SU-DHL-6 (cell line): ENCODE results near the gene PLD1.

ENCODE experiments used
- H2AFZ ChIP-seq: fragments of 200-600 bp; sonication (generic); 2 replicates; pipeline ENCODE4 v1.6.1; 2014; ENCODE audit warnings: low read depth, mild to moderate bottlenecking, moderate library complexity, mixed read lengths, antibody characterized with exemption, low read length; ENCODE audit not compliant: severe bottlenecking
- H3F3A ChIP-seq: fragments of 200-600 bp; shearing (Covaris generic); 2 replicates; pipeline ENCODE4 v1.6.0; 2016; ENCODE audit warnings: antibody characterized with exemption, mild to moderate bottlenecking; ENCODE audit not compliant: insufficient read depth
- H3K27ac ChIP-seq: fragments of 200-600 bp; sonication (generic); 2 replicates; pipeline ENCODE4 v1.5.1; 2016; ENCODE audit warnings: low read depth, mild to moderate bottlenecking, low read length, moderate library complexity, mixed read lengths
- H3K27me3 ChIP-seq: fragments of 200-600 bp; sonication (generic), shearing (Covaris generic); 2 replicates; pipeline ENCODE4 v1.6.0; 2014; ENCODE audit warnings: mild to moderate bottlenecking, low read length
- H3K36me3 ChIP-seq: fragments of 200-600 bp; sonication (generic); 2 replicates; pipeline ENCODE4 v1.6.1; 2014; ENCODE audit warnings: mild to moderate bottlenecking, low read length, mixed read lengths
- H3K4me2 ChIP-seq: fragments of 300-600, 200-600 bp; shearing (Covaris generic), sonication (generic); 2 replicates; pipeline ENCODE4 v1.6.0; 2014; ENCODE audit warnings: low read length, low read depth, mild to moderate bottlenecking; ENCODE audit not compliant: poor library complexity, severe bottlenecking
- H3K4me3 ChIP-seq: fragments of 200-600 bp; sonication (generic); 2 replicates; pipeline ENCODE4 v1.5.1; 2014; ENCODE audit warnings: antibody characterized with exemption, low read length, mild to moderate bottlenecking, mixed read lengths; ENCODE audit not compliant: insufficient read depth, poor library complexity, severe bottlenecking
- H3K79me2 ChIP-seq: fragments of 200-600 bp; sonication (generic); 2 replicates; pipeline ENCODE4 v1.6.1; 2014; ENCODE audit warnings: mild to moderate bottlenecking, low read length, moderate library complexity; ENCODE audit not compliant: insufficient read depth
- H3K9ac ChIP-seq: fragments of 200-600 bp; sonication (generic); 2 replicates; pipeline ENCODE4 v1.7.0; 2014; ENCODE audit warnings: mild to moderate bottlenecking, low read length
- H3K9me2 ChIP-seq: fragments of 200-600 bp; sonication (generic); replicated peaks from 2 replicates; pipeline ENCODE4 v1.6.1; 2014; ENCODE audit warnings: low read length; ENCODE audit not compliant: insufficient read depth
- H3K9me3 ChIP-seq: fragments of 200-600 bp; sonication (generic); 2 replicates; pipeline ENCODE4 v1.6.1; 2014; ENCODE audit warnings: low read length, mixed read lengths; ENCODE audit not compliant: insufficient read depth
- H4K20me1 ChIP-seq: fragments of 200-600 bp; sonication (generic); 2 replicates; pipeline ENCODE4 v1.6.1; 2014; ENCODE audit warnings: low read depth, mild to moderate bottlenecking, antibody characterized with exemption, low read length, moderate library complexity, mixed read lengths
- CTCF ChIP-seq: fragments of 200-600 bp; sonication (generic); IDR thresholded peaks from one replicate; pipeline ENCODE4 v1.5.1; 2017; ENCODE audit warnings: antibody characterized with exemption, mild to moderate bottlenecking, low read length, moderate library complexity; ENCODE audit not compliant: insufficient read depth, poor library complexity, severe bottlenecking
- EZH2phosphoT487 ChIP-seq: fragments of 200-600 bp; sonication (generic), shearing (Covaris generic); conservative IDR thresholded peaks from 2 replicates; pipeline ENCODE4 v1.6.1; 2018; ENCODE audit warnings: mild to moderate bottlenecking, antibody characterized with exemption, low read length, moderate library complexity, mixed read lengths

Gene PLD1

GRCh38 chr3:171765511-171765887 is 44.8 kb downstream of the PLD1 start:
- no peaks in the 10 kb centered on the region for H3K9me3 ChIP-seq
- no peak overlapping the region for H3K4me3 ChIP-seq
- TF ChIP-seq CTCF, result no peak
- no peak for TF ChIP-seq EZH2phosphoT487
- H3K9me2 ChIP-seq, result no peaks in the 10 kb centered on the region
- no peaks in the 10 kb centered on the region for H3K27me3 ChIP-seq
- H3K79me2 ChIP-seq, result no peaks in the 10 kb centered on the region
- H3K9ac ChIP-seq, result no peak overlapping the region
- no peaks in the 10 kb centered on the region for H3F3A ChIP-seq
- no peak overlapping the region for H2AFZ ChIP-seq
- H4K20me1 ChIP-seq, result no peaks in the 10 kb centered on the region
- H3K4me2 ChIP-seq, result no peak overlapping the region
- H3K36me3 ChIP-seq, result no peaks in the 10 kb centered on the region
- no peak overlapping the region for H3K27ac ChIP-seq

- no peaks in the 10 kb centered on the region for H3K9me2 ChIP-seq
- no peak overlapping the region for H3K9ac ChIP-seq
- TF ChIP-seq EZH2phosphoT487, result no peak
- no peak for TF ChIP-seq CTCF
- no peaks in the 10 kb centered on the region for H3K27me3 ChIP-seq
- H3K36me3 ChIP-seq, result no peaks in the 10 kb centered on the region
- H2AFZ ChIP-seq, result no peak overlapping the region
- no peak overlapping the region for H3K4me3 ChIP-seq
- no peaks in the 10 kb centered on the region for H3F3A ChIP-seq
- no peaks in the 10 kb centered on the region for H4K20me1 ChIP-seq
- no peak overlapping the region for H3K27ac ChIP-seq
- no peak overlapping the region for H3K4me2 ChIP-seq
- H3K9me3 ChIP-seq, result no peaks in the 10 kb centered on the region
- H3K79me2 ChIP-seq, result no peaks in the 10 kb centered on the region
Observed at GRCh38 chr3:171763392-171763791, 46.9 kb downstream of the PLD1 start.

GRCh38 chr3:171760477-171760876 is 49.8 kb downstream of the PLD1 start:
- TF ChIP-seq CTCF (no peak), EZH2phosphoT487 (no peak)
- H3F3A ChIP-seq, result no peaks in the 10 kb centered on the region
- H4K20me1 ChIP-seq, result no peaks in the 10 kb centered on the region
- H3K9me3 ChIP-seq, result no peaks in the 10 kb centered on the region
- H3K4me2 ChIP-seq, result no peak overlapping the region
- H3K27me3 ChIP-seq, result no peaks in the 10 kb centered on the region
- no peak overlapping the region for H3K27ac ChIP-seq
- no peaks in the 10 kb centered on the region for H3K9me2 ChIP-seq
- no peaks in the 10 kb centered on the region for H3K36me3 ChIP-seq
- no peaks in the 10 kb centered on the region for H3K79me2 ChIP-seq
- no peak overlapping the region for H3K9ac ChIP-seq
- no peak overlapping the region for H3K4me3 ChIP-seq
- no peak overlapping the region for H2AFZ ChIP-seq

DNA sequence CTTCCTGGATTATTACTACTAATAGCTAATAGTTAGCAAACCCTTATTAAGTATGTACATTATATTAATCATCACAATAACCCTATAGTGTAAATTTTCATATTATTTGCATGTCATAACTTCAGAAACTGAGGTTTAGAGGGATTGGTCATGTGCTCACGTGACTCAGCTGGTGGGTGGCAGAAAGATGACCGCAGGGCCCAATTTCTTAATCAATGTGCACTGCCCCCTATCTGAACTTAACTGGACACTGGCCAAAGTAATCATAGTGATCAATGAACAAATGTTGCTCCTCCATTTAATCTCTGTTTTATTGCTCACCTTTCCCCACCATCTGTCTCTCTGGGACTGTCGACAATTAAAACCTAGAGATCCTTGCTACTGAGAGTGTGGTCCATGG is 52.2 kb downstream of the PLD1 start:
- no peaks in the 10 kb centered on the region for H3K9me3 ChIP-seq
- no peak for TF ChIP-seq EZH2phosphoT487
- no peak for TF ChIP-seq CTCF
- H4K20me1 ChIP-seq, result no peaks in the 10 kb centered on the region

More for the DNA sequence above, 52.2 kb downstream of the PLD1 start:
- Histone ChIP-seq H3K79me2 (no peaks in the 10 kb centered on the region), H3F3A (no peaks in the 10 kb centered on the region), H3K27ac (no peak overlapping the region), H3K27me3 (no peaks in the 10 kb centered on the region), H3K9ac (no peak overlapping the region), H3K36me3 (no peaks in the 10 kb centered on the region), H3K4me2 (no peak overlapping the region), H2AFZ (no peak overlapping the region), H3K9me2 (no peaks in the 10 kb centered on the region), H3K4me3 (no peak overlapping the region)
